ENCODE data around the gene AARS1.
"Not testable (repeated sequence)": the region's sequence is repeated elsewhere in the genome, so short reads cannot be mapped to it uniquely, and the experiment has no call there.

Gene AARS1

GRCh38 chr16:70289229-70290094, at the start of gene AARS1:
AARS1 (minus strand) TSS chr16:70289506; CDS start chr16:70282763, 6,743 bp downstream.
- DNase-seq = peak; percentile 97

GRCh38 chr16:70337814-70338213, 48.5 kb upstream of the AARS1 start:
- no peak for DNase-seq

- not testable (repeated sequence) for DNase-seq
Measured at GRCh38 chr16:70332728-70333127, 43.4 kb upstream of the AARS1 start.

GRCh38 chr16:70331588-70332358, 42.5 kb upstream of the AARS1 start:
- DNase-seq = no peak

GRCh38 chr16:70331091-70331490, 41.8 kb upstream of the AARS1 start:
- DNase-seq = no peak

GRCh38 chr16:70324998-70325747, 35.9 kb upstream of the AARS1 start:
- no peak for DNase-seq

- no peak for DNase-seq
Measured at GRCh38 chr16:70320121-70320520, 30.8 kb upstream of the AARS1 start.

- DNase-seq = not testable (repeated sequence)
Measured at GRCh38 chr16:70307726-70308125, 18.4 kb upstream of the AARS1 start.

- no peak for DNase-seq
Measured at GRCh38 chr16:70306880-70307279, 17.6 kb upstream of the AARS1 start.

GRCh38 chr16:70304892-70305448, 15.7 kb upstream of the AARS1 start:
- DNase-seq = no peak

GRCh38 chr16:70302745-70303144, 13.4 kb upstream of the AARS1 start:
- DNase-seq = no peak

GRCh38 chr16:70301121-70301520, 11.8 kb upstream of the AARS1 start:
- no peak for DNase-seq

GRCh38 chr16:70298988-70299938, 10.0 kb upstream of the AARS1 start, which contains the start of gene DDX19B:
DDX19B (plus strand) TSS chr16:70299186; CDS start chr16:70299298, 112 bp downstream.
- DNase-seq = peak; percentile 63

GRCh38 chr16:70295634-70296033, 6.3 kb upstream of the AARS1 start:
- DNase-seq = no peak

- no peak for DNase-seq
Measured at GRCh38 chr16:70294385-70295025, 5.2 kb upstream of the AARS1 start.

- DNase-seq = not testable (repeated sequence)
Measured at GRCh38 chr16:70292148-70292547, 2.8 kb upstream of the AARS1 start.

GRCh38 chr16:70290949-70291519, 1.7 kb upstream of the AARS1 start:
- DNase-seq = no peak

GRCh38 chr16:70287304-70287971, 1.9 kb downstream of the AARS1 start:
- not testable (repeated sequence) for DNase-seq

- DNase-seq = no peak
Measured at GRCh38 chr16:70276392-70276791, 12.9 kb downstream of the AARS1 start.

GRCh38 chr16:70271696-70272095, 17.6 kb downstream of the AARS1 start:
- DNase-seq = no peak

Measured in stimulated activated CD4-positive, alpha-beta T cell treated with anti-CD3 and anti-CD28 coated beads, Interleukin-1b, Interleukin-23, amount 100 ng/mL, for 48 hours (primary cell).